Gastroesophageal sphincter (tissue), 3 donors: ENCODE results near the gene RPEL1.
"Not testable (repeated sequence)": the region's sequence is repeated elsewhere in the genome, so short reads cannot be mapped to it uniquely, and the experiment has no call there.

Source experiments
- POLR2A ChIP-seq, 2 donors: fragments of 450-650 bp; IDR thresholded peaks; one replicate each; pipeline ENCODE4 v1.6.1; 2017; ENCODE audit warnings: antibody characterized with exemption in 2 of 2, mild to moderate bottlenecking in 2 of 2, moderate library complexity in 1 of 2
- POLR2AphosphoS5 ChIP-seq: sonication (generic); formaldehyde crosslinking; IDR thresholded peaks from one replicate; pipeline ENCODE4 v1.6.1; 2017; ENCODE audit warnings: antibody characterized with exemption
- TF ChIP-seq, protein P1 (sequence below), 4 experiments: fragments of 200-600 bp in 2 of 4; fragments of 450-650 bp in 2 of 4; sonication (generic) in 1 of 4; IDR thresholded peaks; one replicate each; pipeline ENCODE4 v1.5.1; 2017 to 2019; ENCODE audit warnings: antibody characterized with exemption in 4 of 4, mild to moderate bottlenecking in 2 of 4, moderate library complexity in 2 of 4

GRCh38 chr10:103245587-103245986, at the start of gene RPEL1:
- TF ChIP-seq, protein P1, sequence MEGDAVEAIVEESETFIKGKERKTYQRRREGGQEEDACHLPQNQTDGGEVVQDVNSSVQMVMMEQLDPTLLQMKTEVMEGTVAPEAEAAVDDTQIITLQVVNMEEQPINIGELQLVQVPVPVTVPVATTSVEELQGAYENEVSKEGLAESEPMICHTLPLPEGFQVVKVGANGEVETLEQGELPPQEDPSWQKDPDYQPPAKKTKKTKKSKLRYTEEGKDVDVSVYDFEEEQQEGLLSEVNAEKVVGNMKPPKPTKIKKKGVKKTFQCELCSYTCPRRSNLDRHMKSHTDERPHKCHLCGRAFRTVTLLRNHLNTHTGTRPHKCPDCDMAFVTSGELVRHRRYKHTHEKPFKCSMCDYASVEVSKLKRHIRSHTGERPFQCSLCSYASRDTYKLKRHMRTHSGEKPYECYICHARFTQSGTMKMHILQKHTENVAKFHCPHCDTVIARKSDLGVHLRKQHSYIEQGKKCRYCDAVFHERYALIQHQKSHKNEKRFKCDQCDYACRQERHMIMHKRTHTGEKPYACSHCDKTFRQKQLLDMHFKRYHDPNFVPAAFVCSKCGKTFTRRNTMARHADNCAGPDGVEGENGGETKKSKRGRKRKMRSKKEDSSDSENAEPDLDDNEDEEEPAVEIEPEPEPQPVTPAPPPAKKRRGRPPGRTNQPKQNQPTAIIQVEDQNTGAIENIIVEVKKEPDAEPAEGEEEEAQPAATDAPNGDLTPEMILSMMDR (IDR thresholded peaks at IDR 0.05) = not testable (repeated sequence)
- not testable (repeated sequence) for TF ChIP-seq POLR2AphosphoS5; POLR2A (IDR thresholded peaks at IDR 0.05)
